DND-41 (cell line): ENCODE results near the gene MCCC1.

Source experiments
- ATAC-seq: fragments of 200-7000 bp; cut with Tn5 transposase; 3 replicates; pipeline ENCODE4 v1.9.1; 2021; ENCODE audit warnings: low read depth; ENCODE audit not compliant: insufficient read depth
- DNase-seq: peaks from one replicate; pipeline ENCODE4 v3.0.0-alpha.2; 2020
- H2AFZ ChIP-seq: 2 replicates; pipeline ENCODE4 v1.6.0; 2012; ENCODE audit warnings: low read depth, low read length
- H3K27ac ChIP-seq: 2 replicates; pipeline ENCODE4 v1.5.1; 2012; ENCODE audit warnings: low read length, inconsistent platforms
- H3K27me3 ChIP-seq: fragments of 200-600 bp; sonication (generic); 2 replicates; pipeline ENCODE4 v1.6.0; 2012; ENCODE audit warnings: low read length, mild to moderate bottlenecking, inconsistent platforms; ENCODE audit not compliant: insufficient read depth, poor library complexity
- H3K36me3 ChIP-seq: 2 replicates; pipeline ENCODE4 v1.5.1; 2012; ENCODE audit warnings: low read length, inconsistent platforms; ENCODE audit not compliant: insufficient read depth
- H3K4me1 ChIP-seq: 2 replicates; pipeline ENCODE4 v1.5.1; 2012; ENCODE audit warnings: mild to moderate bottlenecking, low read length; ENCODE audit not compliant: insufficient read depth
- H3K4me2 ChIP-seq: 2 replicates; pipeline ENCODE4 v1.6.0; 2012; ENCODE audit warnings: mild to moderate bottlenecking, moderate library complexity, low read length, inconsistent platforms; ENCODE audit not compliant: insufficient read depth
- H3K4me3 ChIP-seq, 2 experiments: fragments of 200-600 bp in 1 of 2; shearing (Covaris generic) in 1 of 2; 2 replicates each; pipeline ENCODE4 v1.5.1; 2012 to 2016; ENCODE audit warnings: inconsistent platforms in 2 of 2, low read length in 2 of 2, mild to moderate bottlenecking in 2 of 2, low read depth in 1 of 2, moderate library complexity in 1 of 2
- H3K79me2 ChIP-seq: 2 replicates; pipeline ENCODE4 v1.6.0; 2012; ENCODE audit warnings: low read length, inconsistent platforms; ENCODE audit not compliant: insufficient read depth
- H3K9ac ChIP-seq: 2 replicates; pipeline ENCODE4 v1.6.0; 2012; ENCODE audit warnings: low read depth, mild to moderate bottlenecking, inconsistent platforms, low read length, moderate library complexity
- H3K9me3 ChIP-seq: 2 replicates; pipeline ENCODE4 v1.5.1; 2012; ENCODE audit warnings: low read length, moderate library complexity, mild to moderate bottlenecking, inconsistent platforms; ENCODE audit not compliant: insufficient read depth, severe bottlenecking
- H4K20me1 ChIP-seq: 2 replicates; pipeline ENCODE4 v1.6.0; 2012; ENCODE audit warnings: low read length; ENCODE audit not compliant: insufficient read depth
- CTCF ChIP-seq: IDR thresholded peaks from 2 replicates; pipeline ENCODE4 v1.5.1; 2012; ENCODE audit warnings: borderline replicate concordance, low read length, moderate library complexity, mild to moderate bottlenecking; ENCODE audit not compliant: poor library complexity, severe bottlenecking; ENCODE audit errors: extremely low read depth
- EZH2 ChIP-seq: IDR thresholded peaks from 3 replicates; pipeline ENCODE4 v1.6.1; 2012; ENCODE audit warnings: borderline replicate concordance, low read depth, mild to moderate bottlenecking, moderate library complexity, low read length, inconsistent platforms; ENCODE audit not compliant: severe bottlenecking

MCCC1 gene

DNA sequence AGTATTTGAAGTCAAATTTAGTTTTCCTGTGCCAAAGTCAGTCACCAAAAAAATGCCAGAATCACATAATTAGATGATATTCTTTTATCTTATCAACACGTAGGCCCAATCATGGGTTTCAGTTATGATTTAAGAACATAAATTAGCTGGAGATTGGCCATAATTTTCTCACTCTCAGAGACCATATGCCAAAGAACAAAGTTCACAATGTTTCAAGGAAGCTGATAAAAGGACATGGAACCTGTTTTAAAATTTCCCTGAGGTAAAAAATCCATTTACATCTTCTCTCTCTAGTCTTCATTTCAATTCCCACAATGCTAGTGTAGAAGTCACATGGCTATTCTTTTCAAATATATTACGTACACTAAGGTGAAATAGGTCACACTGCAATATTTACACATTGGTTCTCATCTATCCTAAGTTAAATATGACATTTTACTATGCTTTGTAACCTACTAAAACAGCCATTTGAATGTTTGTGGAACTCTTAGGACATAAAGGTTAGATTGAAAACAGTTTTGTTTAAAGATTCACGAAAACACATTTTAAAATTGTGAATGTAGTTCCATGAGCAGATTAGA lies 76.3 kb downstream of the MCCC1 start:
- H3K9me3 ChIP-seq: no peaks in the 10 kb centered on the region
- no peak overlapping the region for H3K4me3 ChIP-seq
- H3K79me2 ChIP-seq: no peaks in the 10 kb centered on the region
- no peaks in the 10 kb centered on the region for H4K20me1 ChIP-seq
- no peak overlapping the region for H3K9ac ChIP-seq
- H3K27me3 ChIP-seq: no peaks in the 10 kb centered on the region
- no peak for DNase-seq
- no peak for ATAC-seq
- H3K4me2 ChIP-seq: no peak overlapping the region
- H2AFZ ChIP-seq: no peak overlapping the region
- H3K4me1 ChIP-seq: no peaks in the 10 kb centered on the region
- no peak overlapping the region for H3K27ac ChIP-seq
- peaks cover 39% of the 10 kb centered on the region for H3K36me3 ChIP-seq
- TF ChIP-seq EZH2 (no peak), CTCF (no peak)

DNA sequence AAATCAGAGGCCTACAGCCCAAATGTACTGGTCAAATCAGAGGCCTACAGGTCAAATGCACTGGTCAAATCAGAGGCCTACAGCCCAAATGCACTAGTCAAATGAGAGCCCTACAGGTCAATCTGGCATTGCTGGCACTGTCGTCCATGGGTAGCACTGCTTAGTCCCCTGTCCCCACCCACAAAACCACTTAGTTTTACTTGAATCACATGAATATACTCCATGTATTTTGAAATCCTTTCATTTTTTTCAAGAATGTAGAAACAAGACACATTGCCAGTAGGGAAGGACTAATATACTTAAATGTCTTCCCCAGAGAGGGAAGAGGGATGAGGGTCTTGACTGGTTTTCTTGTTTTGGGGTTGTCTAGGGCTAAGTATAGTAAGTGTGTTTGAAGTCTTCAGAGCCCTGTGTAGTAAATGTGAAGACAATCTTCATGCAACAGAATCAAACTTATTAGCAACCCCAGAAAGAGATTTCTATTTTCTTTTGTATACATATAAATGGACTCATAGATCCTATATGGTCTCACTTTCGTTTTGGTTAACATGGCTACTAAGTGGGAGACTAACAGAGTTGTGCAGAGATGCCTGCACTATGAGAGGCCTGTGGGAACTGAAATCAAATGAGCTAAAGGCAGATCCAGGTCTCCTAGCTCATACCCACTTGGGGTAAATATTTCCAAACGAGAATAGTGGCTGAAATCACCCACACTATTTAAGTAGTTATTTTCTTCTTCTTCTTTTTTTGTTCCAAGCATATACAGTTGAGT lies 80.7 kb downstream of the MCCC1 start:
- DNase-seq (no peak), ATAC-seq (peak; percentile 76)
- Histone ChIP-seq H3K9ac (no peak overlapping the region), H2AFZ (no peak overlapping the region), H3K27ac (no peak overlapping the region), H3K4me3 (no peak overlapping the region), H3K27me3 (no peaks in the 10 kb centered on the region), H3K9me3 (no peaks in the 10 kb centered on the region), H3K4me1 (no peaks in the 10 kb centered on the region), H3K79me2 (no peaks in the 10 kb centered on the region), H4K20me1 (no peaks in the 10 kb centered on the region), H3K36me3 (peaks cover 50% of the 10 kb centered on the region; the same call in 1 of the 2 replicates), H3K4me2 (no peak overlapping the region)
- TF ChIP-seq CTCF (no peak), EZH2 (no peak)

- Histone ChIP-seq H3K4me1 (no peaks in the 10 kb centered on the region), H3K36me3 (peaks cover 34% of the 10 kb centered on the region; the same call in 1 of the 2 replicates), H3K27me3 (no peaks in the 10 kb centered on the region), H3K27ac (no peak overlapping the region), H3K9ac (no peak overlapping the region), H3K4me3 (no peak overlapping the region), H3K4me2 (no peak overlapping the region), H2AFZ (no peak overlapping the region), H3K79me2 (no peaks in the 10 kb centered on the region), H4K20me1 (no peaks in the 10 kb centered on the region), H3K9me3 (no peaks in the 10 kb centered on the region)
- DNase-seq (no peak), ATAC-seq (no peak)
- TF ChIP-seq EZH2 (no peak), CTCF (no peak)
Measured at GRCh38 chr3:183015185-183015584, 84.1 kb downstream of the MCCC1 start.
